CD4-positive, alpha-beta T cell treated with Interleukin-4 for 4 hours (primary cell): ENCODE results near the gene HPCAL4.

ENCODE experiments used
- DNase-seq: peaks from one replicate; pipeline ENCODE4 v3.0.0-alpha.2; 2020

The HPCAL4 gene

GRCh38 chr1:39700348-39700747 is 9.1 kb upstream of the HPCAL4 start:
- no peak for DNase-seq

- no peak for DNase-seq
Measured at GRCh38 chr1:39699419-39699818, 8.2 kb upstream of the HPCAL4 start.

GRCh38 chr1:39698568-39698967 is 7.3 kb upstream of the HPCAL4 start:
- no peak for DNase-seq

- no peak for DNase-seq
Measured at GRCh38 chr1:39696448-39696847, 5.2 kb upstream of the HPCAL4 start.

GRCh38 chr1:39695016-39695415 is 3.8 kb upstream of the HPCAL4 start:
- DNase-seq, result no peak

GRCh38 chr1:39694026-39694425 is 2.8 kb upstream of the HPCAL4 start:
- peak; percentile 25 for DNase-seq

- DNase-seq, result peak; percentile 47
Measured at GRCh38 chr1:39692152-39693074, 1.2 kb upstream of the HPCAL4 start.

GRCh38 chr1:39690794-39691382 is 345 bp downstream of the HPCAL4 start:
- DNase-seq, result peak; percentile 23

GRCh38 chr1:39690225-39690624 is 1.0 kb downstream of the HPCAL4 start:
- no peak for DNase-seq

- DNase-seq, result no peak
Measured at GRCh38 chr1:39689635-39690034, 1.6 kb downstream of the HPCAL4 start.

GRCh38 chr1:39689214-39689613 is 2.0 kb downstream of the HPCAL4 start:
- no peak for DNase-seq

- no peak for DNase-seq
Measured at GRCh38 chr1:39688706-39689105, 2.5 kb downstream of the HPCAL4 start.

- DNase-seq, result no peak
Measured at GRCh38 chr1:39687243-39687642, 4.0 kb downstream of the HPCAL4 start.

GRCh38 chr1:39685071-39685470 is 6.2 kb downstream of the HPCAL4 start:
- DNase-seq, result no peak

- DNase-seq, result no peak
Measured at GRCh38 chr1:39684313-39684664, 6.9 kb downstream of the HPCAL4 start.

- peak; percentile 76 for DNase-seq
Measured at GRCh38 chr1:39683591-39684312, 7.5 kb downstream of the HPCAL4 start.

- no peak for DNase-seq
Measured at GRCh38 chr1:39681999-39682398, 9.2 kb downstream of the HPCAL4 start.

- no peak for DNase-seq
Measured at GRCh38 chr1:39681294-39681693, 9.9 kb downstream of the HPCAL4 start.

GRCh38 chr1:39680751-39681150 is 10.5 kb downstream of the HPCAL4 start:
- DNase-seq, result no peak

GRCh38 chr1:39679821-39680220 is 11.4 kb downstream of the HPCAL4 start:
- no peak for DNase-seq

GRCh38 chr1:39678889-39679288 is 12.3 kb downstream of the HPCAL4 start:
- no peak for DNase-seq

- DNase-seq, result no peak
Measured at GRCh38 chr1:39677645-39678044, 13.6 kb downstream of the HPCAL4 start.

GRCh38 chr1:39676948-39677548 is 14.2 kb downstream of the HPCAL4 start:
- no peak for DNase-seq
